Measurements from ENCODE around the gene MAGEE1. TPM values are rescaled to one million over a fixed set of nuclear protein-coding genes. Genes with fewer than 3 reads are reported as not detected.
A peak's percentile ranks its signal among the peaks of the same experiment; 100 is the strongest.

MAGEE1 gene
- total and polyA plus RNA-seq, 2 of the 8 experiments (the other 6 are each of a cell fraction or from before 2014, with no cell fraction given) = 1.3 to 10.2 TPM

GRCh38 chrX:76434103-76434741 is 6.7 kb downstream of the MAGEE1 start:
- H3K4ac ChIP-seq (replicated peaks; ENCODE audit: insufficient read length, low read depth, low read length) = no peak overlapping the region
- no peak for FAIRE-seq
- TF ChIP-seq, protein P1, sequence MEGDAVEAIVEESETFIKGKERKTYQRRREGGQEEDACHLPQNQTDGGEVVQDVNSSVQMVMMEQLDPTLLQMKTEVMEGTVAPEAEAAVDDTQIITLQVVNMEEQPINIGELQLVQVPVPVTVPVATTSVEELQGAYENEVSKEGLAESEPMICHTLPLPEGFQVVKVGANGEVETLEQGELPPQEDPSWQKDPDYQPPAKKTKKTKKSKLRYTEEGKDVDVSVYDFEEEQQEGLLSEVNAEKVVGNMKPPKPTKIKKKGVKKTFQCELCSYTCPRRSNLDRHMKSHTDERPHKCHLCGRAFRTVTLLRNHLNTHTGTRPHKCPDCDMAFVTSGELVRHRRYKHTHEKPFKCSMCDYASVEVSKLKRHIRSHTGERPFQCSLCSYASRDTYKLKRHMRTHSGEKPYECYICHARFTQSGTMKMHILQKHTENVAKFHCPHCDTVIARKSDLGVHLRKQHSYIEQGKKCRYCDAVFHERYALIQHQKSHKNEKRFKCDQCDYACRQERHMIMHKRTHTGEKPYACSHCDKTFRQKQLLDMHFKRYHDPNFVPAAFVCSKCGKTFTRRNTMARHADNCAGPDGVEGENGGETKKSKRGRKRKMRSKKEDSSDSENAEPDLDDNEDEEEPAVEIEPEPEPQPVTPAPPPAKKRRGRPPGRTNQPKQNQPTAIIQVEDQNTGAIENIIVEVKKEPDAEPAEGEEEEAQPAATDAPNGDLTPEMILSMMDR (IDR thresholded peaks at IDR 0.05; ENCODE audit: control extremely low read depth in 1 of 3, insufficient read depth in 1 of 3, low read depth in 1 of 3, low read length in 3 of 3) = no peak
- TF ChIP-seq CBX8 (IDR thresholded peaks at IDR 0.05; ENCODE audit: borderline replicate concordance, low read depth, low read length) = no peak
- TF ChIP-seq RAD21 (IDR thresholded peaks at IDR 0.05 in 1 of 2, conservative IDR thresholded peaks at IDR 0.05 in 1 of 2; ENCODE audit: low read depth in 2 of 2, low read length in 2 of 2) = no peak
- TF ChIP-seq KDM5A (IDR thresholded peaks at IDR 0.05; ENCODE audit: low read length) = no peak
- no peak for TF ChIP-seq SIRT6 (IDR thresholded peaks at IDR 0.05; ENCODE audit: low read length)
- peak; percentile 52; the same call in 1 of the 2 replicates for TF ChIP-seq MAFK (IDR thresholded peaks at IDR 0.05; ENCODE audit: low read depth, low read length)
- TF ChIP-seq HDAC6 (IDR thresholded peaks at IDR 0.05; ENCODE audit: low read depth, low read length) = no peak
- TF ChIP-seq E2F6 (IDR thresholded peaks at IDR 0.05) = no peak
- no peak for TF ChIP-seq RXRA (IDR thresholded peaks at IDR 0.05; ENCODE audit: insufficient read depth, low read depth, low read length)
- no peak overlapping the region for H2AK5ac ChIP-seq (ENCODE audit: low read depth, low read length)
- no peak overlapping the region for H3K4me3 ChIP-seq (ENCODE audit: extremely low read depth in 1 of 4, insufficient read depth in 2 of 4, low read depth in 3 of 4, low read length in 4 of 4)
- no peak overlapping the region for H2BK120ac ChIP-seq (replicated peaks; ENCODE audit: low read depth, low read length)
- no peak overlapping the region for H2BK12ac ChIP-seq (ENCODE audit: low read depth, low read length)
- H3K9me3 ChIP-seq (ENCODE audit: insufficient read depth in 2 of 2, low read depth in 1 of 2, low read length in 1 of 2) = no peaks in the 10 kb centered on the region
- no peak overlapping the region for H4K8ac ChIP-seq (ENCODE audit: extremely low read depth, insufficient read depth, low read length)
- DNase-seq (ENCODE audit: low read depth in 1 of 2, low spot score in 2 of 2) = no peak
- no peak overlapping the region for H3K18ac ChIP-seq (ENCODE audit: extremely low read depth, low read length)
- no peaks in the 10 kb centered on the region for H3K79me1 ChIP-seq (ENCODE audit: low read depth, low read length)
- H2AFZ ChIP-seq (ENCODE audit: low read length) = no peak overlapping the region
- no peaks in the 10 kb centered on the region for H3K79me2 ChIP-seq (ENCODE audit: control insufficient read depth in 1 of 2, insufficient read depth in 2 of 2, low read length in 2 of 2)
- H3K27ac ChIP-seq (ENCODE audit: low read depth, low read length) = no peak overlapping the region
- H2BK20ac ChIP-seq (ENCODE audit: low read length) = no peak overlapping the region
- no peak overlapping the region for H3K23ac ChIP-seq (ENCODE audit: insufficient read length)
- H4K20me1 ChIP-seq (replicated peaks in 1 of 2; ENCODE audit: control insufficient read depth in 1 of 2, insufficient read depth in 2 of 2, low read length in 2 of 2) = no peaks in the 10 kb centered on the region
- no peak overlapping the region for H3K4me2 ChIP-seq (ENCODE audit: insufficient read depth in 1 of 2, low read depth in 2 of 2, low read length in 2 of 2)
- no peaks in the 10 kb centered on the region for H3K27me3 ChIP-seq (replicated peaks in 1 of 4; ENCODE audit: control insufficient read depth in 3 of 4, extremely low read depth in 1 of 4, insufficient read depth in 3 of 4, low read length in 3 of 4)
- POLR2A ChIA-PET (ENCODE audit: partially characterized antibody) = interaction anchor here (1.1 kb wide), 1 partner anchor 20 kb away, joined by 3 read pairs; no protein-coding TSS in a partner anchor
- H3K56ac ChIP-seq (replicated peaks; ENCODE audit: insufficient read length, low read depth, low read length) = no peak overlapping the region
- H3K4me1 ChIP-seq (replicated peaks in 1 of 4; ENCODE audit: control insufficient read depth in 3 of 4, insufficient read depth in 4 of 4, low read length in 3 of 4) = no peaks in the 10 kb centered on the region
- 82% methylated on average over 3 of the region's 3 CpGs; no CpG with 5 or more reads in 1 of the 2 experiments for WGBS, 2 experiments (ENCODE audit: extremely low coverage in 1 of 2, insufficient coverage in 1 of 2, insufficient read length in 1 of 2, insufficient replicate concordance in 2 of 2, low coverage in 1 of 2, low lambda C conversion rate in 2 of 2, missing lambda C conversion rate in 1 of 2)
- H2BK5ac ChIP-seq (ENCODE audit: low read depth, low read length) = no peak overlapping the region
- H2BK15ac ChIP-seq (ENCODE audit: low read length) = no peak overlapping the region
- H3K36me3 ChIP-seq (ENCODE audit: control insufficient read depth in 2 of 4, insufficient read depth in 4 of 4, low read length in 3 of 4) = no peaks in the 10 kb centered on the region
- no peak overlapping the region for H3K9ac ChIP-seq (replicated peaks in 1 of 4; ENCODE audit: extremely low read depth in 1 of 4, low read depth in 3 of 4, low read length in 3 of 4)
- CTCF ChIA-PET (ENCODE audit: partially characterized antibody) = interaction anchor here (1.4 kb wide), 1 partner anchor 19 kb away, joined by 3 read pairs; no protein-coding TSS in a partner anchor
- no peak overlapping the region for H4K5ac ChIP-seq (ENCODE audit: insufficient read length, low read depth, low read length)
- no peak overlapping the region for H4K91ac ChIP-seq (replicated peaks; ENCODE audit: insufficient read length, low read length)
- no peaks in the 10 kb centered on the region for H3K23me2 ChIP-seq (ENCODE audit: low read depth, low read length)
- H3K14ac ChIP-seq (ENCODE audit: insufficient read length) = no peak overlapping the region

Measured in H1 (cell line).